ENCODE results near the gene KCTD10.
"Not testable (repeated sequence)": the region's sequence is repeated elsewhere in the genome, so short reads cannot be mapped to it uniquely, and the experiment has no call there.

The KCTD10 gene

DNA sequence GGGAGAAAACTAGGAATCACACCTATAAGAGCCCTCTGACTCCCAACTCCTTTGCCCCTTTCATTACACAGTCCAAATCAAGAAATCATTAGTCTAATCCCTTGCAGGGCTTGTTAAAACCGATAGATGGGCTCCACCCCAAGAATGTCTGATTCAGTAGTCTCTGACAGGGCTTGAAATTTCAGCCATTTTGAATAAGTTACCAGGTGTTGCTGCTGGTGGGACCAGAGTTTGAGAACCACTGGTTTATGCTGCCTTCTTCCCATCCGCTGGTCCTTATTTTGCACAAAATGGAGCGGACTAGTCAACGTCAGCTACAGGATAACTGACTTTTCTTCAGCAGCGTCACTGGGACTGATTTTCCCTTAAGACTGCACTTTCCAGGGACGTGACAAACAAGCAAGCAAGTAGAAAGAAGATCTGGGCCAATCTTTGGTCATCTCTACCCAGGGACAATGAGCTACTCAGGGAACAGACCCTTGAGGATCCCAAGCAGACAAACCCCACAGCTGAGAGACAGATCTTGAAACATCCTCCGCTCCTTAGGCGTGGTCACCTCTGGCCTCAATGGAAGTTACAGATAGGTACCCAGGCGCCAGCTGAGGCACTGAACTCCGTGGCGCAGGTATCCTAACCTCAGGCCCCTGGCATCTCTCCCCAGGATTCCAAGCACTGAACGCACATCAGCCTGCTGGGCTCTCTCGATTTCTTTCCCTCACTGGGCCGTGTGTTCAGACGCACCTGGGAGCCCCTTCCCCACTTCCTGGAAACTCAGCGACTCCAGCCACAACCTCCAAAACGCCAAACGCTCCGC is 900 bp downstream of the KCTD10 start:
- no peak for DNase-seq (ENCODE audit: low read depth, low spot score)
- peak overlapping the region; percentile 83 for H3K27ac ChIP-seq

DNA sequence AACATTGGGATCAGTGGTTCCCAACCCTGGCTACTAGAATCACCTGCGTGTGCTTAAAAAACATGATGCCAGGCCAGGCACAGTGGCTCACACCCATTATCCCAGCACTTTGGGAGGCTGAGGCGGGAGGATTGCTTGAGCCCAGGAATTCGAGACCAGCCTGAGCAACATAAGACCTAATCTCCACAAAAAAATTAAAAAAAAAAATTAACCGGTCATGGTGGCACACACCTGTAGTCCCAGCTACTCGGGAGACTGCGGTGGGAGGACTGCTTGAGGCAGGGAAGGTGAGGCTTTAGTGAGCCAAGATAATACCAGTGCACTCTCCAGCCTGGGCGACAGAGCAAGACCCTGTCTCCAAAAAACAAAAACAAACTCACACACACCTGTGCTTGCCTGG is 2.0 kb downstream of the KCTD10 start:
- no peak for DNase-seq (ENCODE audit: low read depth, low spot score)
- no peak overlapping the region for H3K27ac ChIP-seq

DNA sequence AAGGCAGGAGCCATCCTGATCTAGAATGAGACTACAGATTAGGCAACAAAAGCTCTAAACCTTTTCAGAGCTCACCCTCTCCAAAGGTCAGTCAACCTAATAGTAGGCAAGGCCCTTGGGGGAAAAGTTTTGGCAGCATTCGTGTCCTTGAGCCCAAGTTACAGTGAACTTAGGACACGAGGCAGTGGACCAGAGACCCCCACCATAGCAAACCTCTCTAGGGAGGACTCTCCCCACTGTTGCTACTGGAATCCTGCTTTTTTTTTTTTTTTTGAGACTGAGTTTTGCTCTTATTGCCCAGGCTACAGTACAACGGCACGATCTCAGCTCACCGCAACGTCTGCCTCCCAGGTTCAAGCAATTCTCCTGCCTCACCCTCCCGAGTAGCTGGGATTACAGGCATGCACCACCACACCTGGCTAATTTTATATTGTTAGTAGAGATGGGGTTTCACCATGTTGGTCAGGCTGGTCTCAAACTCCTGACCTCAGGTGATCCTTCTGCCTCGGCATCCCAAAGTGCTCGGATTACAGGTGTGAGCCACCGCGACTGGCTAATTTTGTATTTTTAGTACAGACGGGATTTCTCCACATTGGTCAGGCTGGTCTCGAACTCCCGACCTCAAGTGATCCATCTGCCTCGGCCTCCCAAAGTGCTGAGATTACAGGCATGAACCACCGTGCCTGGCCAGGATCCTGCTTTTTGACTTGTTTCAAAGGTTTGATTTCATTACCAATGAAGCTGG is 3.4 kb downstream of the KCTD10 start:
- H3K27ac ChIP-seq; DNase-seq (ENCODE audit: low read depth, low spot score): not testable (repeated sequence)

- no peak for DNase-seq (ENCODE audit: low read depth, low spot score)
These were observed 4.1 kb downstream of the KCTD10 start for GRCh38 chr12:109473006-109473405.

GRCh38 chr12:109469517-109469916 is 7.6 kb downstream of the KCTD10 start:
- no peak for DNase-seq (ENCODE audit: low read depth, low spot score)
- H3K27ac ChIP-seq, result no peak overlapping the region

More at GRCh38 chr12:109473006-109473405, 4.1 kb downstream of the KCTD10 start:
- H3K27ac ChIP-seq, result no peak overlapping the region

DNA sequence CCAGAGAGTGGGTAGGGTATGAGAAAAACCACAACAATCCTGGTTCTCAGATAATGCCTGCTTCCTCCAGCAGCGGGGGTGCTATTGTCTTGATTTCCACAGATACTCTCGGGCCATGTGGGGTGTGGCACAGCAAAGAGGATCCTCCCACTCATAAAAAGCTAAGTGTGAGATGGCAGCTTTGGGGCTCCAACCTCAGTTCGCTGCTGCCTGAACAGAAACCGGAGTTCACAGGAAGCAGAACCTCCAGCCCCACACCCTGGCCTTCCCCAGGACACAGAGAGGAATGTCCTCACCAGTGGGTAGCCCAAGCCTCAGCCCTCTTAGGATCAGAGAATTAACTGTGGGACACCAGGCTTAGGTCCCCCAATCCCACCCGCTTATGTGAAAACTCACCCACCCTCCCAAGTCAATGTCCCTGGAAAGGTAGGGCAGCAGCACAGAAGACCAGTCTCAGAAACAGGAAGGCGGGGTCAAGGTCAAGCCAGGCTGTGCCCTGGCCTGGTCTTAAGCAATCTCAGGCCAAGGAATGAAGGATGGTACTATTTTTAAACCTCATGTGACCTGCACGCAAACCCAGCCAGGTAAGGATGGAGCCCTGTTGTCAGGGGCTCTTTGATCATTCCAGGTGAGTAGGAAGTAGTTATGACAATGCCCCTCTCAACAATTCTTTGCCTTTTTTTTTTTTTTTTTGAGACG is 9.0 kb downstream of the KCTD10 start:
- no peak overlapping the region for H3K27ac ChIP-seq
- DNase-seq (ENCODE audit: low read depth, low spot score), result no peak

DNA sequence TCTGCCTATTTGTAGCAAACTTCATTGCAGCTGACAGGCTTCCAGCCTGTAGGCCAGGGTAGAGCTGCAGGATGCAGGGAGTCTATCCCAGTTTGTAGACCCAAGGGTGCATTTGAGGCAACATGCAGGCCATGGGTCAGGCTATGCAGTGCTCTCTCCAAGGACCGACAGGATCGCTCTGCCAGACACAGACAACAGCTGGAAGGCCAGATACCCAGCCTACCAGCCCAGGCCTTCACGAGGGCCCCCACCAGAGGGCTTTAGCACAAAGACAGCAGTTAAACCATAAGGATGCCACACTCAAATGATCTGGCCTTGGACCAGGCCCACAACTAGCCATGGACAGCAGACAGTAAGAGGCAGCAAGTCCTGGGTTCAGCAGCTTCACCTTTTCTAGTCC is 10.3 kb downstream of the KCTD10 start:
- no peak overlapping the region for H3K27ac ChIP-seq
- DNase-seq (ENCODE audit: low read depth, low spot score), result no peak

DNA sequence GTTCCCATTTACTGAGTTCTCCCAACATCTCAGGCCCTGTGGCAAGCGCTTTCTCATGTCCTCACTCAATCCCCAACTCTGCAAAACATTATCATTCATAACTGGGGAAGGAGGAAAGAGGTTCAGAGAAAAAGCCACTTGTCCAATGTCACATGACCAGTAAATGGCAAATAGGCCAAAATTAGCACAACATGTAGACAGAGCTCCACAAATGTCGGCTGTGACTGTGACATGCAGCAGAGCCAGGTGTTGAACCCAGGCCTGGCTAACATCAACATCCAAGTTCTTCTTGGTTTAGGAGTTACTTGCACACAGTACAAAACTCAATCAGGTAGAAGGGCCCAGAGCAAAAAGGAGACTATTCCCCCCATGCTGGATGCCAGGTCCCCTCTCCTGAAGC is 10.8 kb downstream of the KCTD10 start:
- H3K27ac ChIP-seq, result no peak overlapping the region
- DNase-seq (ENCODE audit: low read depth, low spot score), result no peak

DNA sequence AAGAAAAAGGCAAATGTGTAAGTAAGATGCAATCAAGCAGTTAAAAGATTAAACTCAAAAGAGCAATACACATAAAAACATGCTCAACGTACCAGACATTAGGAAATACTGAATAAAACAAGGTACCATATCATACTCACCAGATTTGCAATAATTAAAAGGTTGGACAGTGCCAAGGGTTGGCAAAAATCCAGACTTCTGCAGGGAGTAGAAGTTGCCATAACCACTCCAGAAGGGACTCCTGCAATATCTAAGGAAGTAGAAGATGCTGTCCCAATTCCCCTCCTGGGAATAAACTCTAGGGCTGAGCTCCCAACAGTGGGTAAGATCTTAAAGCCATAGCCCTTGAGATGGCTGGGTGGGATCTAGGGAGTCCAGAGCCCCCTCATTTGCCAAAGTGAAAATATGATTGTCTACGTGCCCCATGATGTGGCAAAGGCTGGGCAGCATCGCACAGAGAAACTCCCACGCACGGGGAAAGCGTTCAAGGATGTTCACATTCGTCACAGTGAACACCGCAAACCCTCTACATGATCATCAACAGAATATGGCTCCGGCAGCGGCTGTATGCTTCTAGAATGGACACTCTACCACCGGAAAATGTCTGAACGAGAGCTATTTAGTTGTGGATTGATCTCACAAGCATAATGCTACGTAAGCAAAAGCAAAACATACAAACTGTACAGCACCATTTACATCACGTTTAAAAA is 12.3 kb downstream of the KCTD10 start:
- peak overlapping the region; percentile 88 for H3K27ac ChIP-seq
- no peak for DNase-seq (ENCODE audit: low read depth, low spot score)

GRCh38 chr12:109463756-109464155 is 13.3 kb downstream of the KCTD10 start:
- DNase-seq (ENCODE audit: low read depth, low spot score), result no peak
- peak overlapping the region; percentile 88 for H3K27ac ChIP-seq

- DNase-seq (ENCODE audit: low read depth, low spot score), result no peak
- H3K27ac ChIP-seq, result peak overlapping the region; percentile 88
These were observed 14.0 kb downstream of the KCTD10 start for GRCh38 chr12:109462868-109463692.

- peak; percentile 43 for DNase-seq (ENCODE audit: low read depth, low spot score)
- H3K27ac ChIP-seq, result peak overlapping the region; percentile 88
These were observed 15.0 kb downstream of the KCTD10 start for GRCh38 chr12:109461846-109462756.

DNA sequence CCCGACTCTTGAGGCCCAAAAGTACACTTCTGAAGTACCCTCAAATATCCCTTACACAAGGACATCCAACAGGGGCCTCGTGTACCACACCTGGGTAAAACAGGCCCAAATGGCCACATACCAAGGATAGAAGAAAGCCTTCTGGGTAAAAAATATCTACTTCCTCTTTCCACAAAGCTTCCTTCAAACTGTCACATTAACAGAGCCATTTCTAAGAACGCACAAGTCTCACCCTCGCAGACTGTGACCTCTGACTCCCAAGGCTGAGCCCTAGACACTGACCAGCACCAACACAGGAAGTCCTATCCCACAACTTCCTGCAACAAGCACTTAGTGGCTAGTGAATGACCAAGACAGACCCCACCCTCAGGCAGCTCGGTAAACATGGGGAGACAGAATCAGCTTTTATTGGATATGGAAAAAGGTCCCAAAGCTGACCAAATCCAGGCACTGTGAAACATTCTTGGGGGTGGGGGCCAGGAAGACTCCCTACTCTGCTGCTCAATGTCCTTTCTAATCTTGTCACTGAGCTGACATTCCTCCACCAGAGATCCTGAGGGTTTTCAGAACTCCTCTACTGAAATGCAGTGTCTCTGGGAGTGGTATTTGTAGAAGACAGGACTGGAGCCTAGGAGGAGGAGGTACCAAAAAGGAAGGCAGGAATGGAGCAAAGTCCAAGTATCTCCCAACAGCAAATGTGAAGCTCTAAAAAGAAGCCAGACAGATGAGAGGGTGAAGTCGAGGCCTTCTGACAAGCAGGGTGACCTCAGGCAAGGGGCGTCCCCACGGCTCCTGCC is 15.9 kb downstream of the KCTD10 start:
- H3K27ac ChIP-seq, result peak overlapping the region; percentile 88
- DNase-seq (ENCODE audit: low read depth, low spot score), result no peak

DNA sequence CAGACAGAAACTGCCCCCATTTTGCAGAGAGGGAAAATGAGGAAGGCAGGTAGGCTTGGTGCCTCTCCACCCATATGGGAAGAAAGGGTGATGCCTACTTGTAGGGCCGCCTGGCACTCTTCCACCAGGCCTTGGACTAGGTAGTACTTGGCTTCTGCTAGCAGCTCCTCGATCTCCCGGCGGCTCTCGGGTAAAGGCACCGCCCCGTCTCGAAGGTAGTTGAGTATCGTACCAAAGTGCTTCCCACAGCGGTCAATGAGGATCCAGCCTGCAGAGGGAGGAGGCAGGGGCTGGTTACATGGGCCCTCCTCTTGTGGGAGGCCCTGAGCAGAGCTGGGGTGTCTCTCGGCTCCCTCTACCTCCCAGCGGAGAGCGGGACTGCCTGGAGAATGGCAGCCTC is 16.6 kb downstream of the KCTD10 start:
- peak overlapping the region; percentile 88 for H3K27ac ChIP-seq
- no peak for DNase-seq (ENCODE audit: low read depth, low spot score)

GRCh38 chr12:109459247-109459646 is 17.9 kb downstream of the KCTD10 start:
- DNase-seq (ENCODE audit: low read depth, low spot score), result no peak
- H3K27ac ChIP-seq, result no peak overlapping the region

GRCh38 chr12:109458771-109459208 is 18.3 kb downstream of the KCTD10 start:
- H3K27ac ChIP-seq, result no peak overlapping the region
- no peak for DNase-seq (ENCODE audit: low read depth, low spot score)

DNA sequence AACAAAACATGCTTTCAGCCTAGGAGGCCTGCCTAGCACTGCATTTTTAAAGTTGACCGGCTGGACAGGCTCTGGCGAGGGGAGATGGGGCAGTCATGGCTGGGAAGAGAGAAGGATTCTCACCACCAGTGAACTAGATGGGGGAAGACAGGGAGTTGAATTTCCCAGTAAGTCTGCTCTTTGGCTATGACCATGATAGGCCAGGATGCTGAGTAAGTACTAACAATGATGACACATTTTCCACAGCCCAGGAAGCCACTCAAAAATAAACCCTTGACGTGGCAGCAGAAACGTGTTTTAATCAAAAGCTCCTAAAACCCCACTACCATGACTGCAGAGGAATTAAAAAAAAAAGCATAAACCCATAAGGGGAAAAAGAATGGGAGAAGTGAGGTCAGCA is 19.0 kb downstream of the KCTD10 start:
- no peak for DNase-seq (ENCODE audit: low read depth, low spot score)
- no peak overlapping the region for H3K27ac ChIP-seq

GRCh38 chr12:109455706-109456105 is 21.4 kb downstream of the KCTD10 start:
- DNase-seq (ENCODE audit: low read depth, low spot score), result no peak
- no peak overlapping the region for H3K27ac ChIP-seq

Measured in epithelial cell of prostate (primary cell).